Measurements from ENCODE around the gene INCENP.
"Not testable (repeated sequence)": the region's sequence is repeated elsewhere in the genome, so short reads cannot be mapped to it uniquely, and the experiment has no call there.

Gene INCENP

DNA sequence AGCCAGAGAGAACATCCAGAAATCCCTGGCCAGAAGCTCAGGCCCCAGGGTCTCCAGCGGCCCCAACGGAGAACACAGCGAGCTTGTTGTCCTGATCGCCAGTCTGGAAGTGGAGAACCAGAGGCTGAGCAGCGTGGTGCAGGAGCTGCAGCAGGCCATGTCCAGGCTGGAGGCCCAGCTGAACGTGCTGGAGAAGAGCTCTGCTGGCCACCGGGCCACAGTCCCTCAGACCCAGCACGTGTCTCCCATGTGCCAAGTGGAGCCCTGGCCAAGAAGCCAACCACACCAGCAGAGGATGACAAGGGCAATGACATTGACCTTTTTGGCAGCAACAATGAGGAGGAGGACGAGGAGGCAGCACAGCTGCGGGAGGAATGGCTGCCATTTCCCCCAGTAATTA is 45.6 kb downstream of the INCENP start:
- in situ Hi-C loops (cut with MboI; ENCODE audit: low sequenced_read_pairs): no loop called here

DNA sequence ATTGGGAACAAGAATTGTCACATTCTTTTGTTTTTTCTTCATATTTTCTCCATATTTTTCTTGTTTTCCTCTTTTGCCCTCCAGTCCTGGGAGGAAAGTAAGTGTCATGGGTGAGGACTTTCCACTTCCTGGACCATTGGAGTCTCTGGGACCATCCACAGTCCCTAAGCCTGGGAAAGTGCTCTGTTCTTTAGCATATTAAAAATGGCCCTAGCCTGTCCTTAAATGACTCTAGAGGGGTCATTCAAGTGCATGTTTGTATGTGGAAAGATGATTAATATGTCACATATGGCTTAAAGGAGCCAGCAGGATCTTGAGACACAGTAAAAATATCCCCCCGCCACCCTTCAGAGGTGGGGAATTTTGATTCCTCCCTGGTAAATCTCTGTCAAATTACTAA is 46.1 kb downstream of the INCENP start:
- in situ Hi-C loops (cut with MboI; ENCODE audit: low sequenced_read_pairs): no loop called here

DNA sequence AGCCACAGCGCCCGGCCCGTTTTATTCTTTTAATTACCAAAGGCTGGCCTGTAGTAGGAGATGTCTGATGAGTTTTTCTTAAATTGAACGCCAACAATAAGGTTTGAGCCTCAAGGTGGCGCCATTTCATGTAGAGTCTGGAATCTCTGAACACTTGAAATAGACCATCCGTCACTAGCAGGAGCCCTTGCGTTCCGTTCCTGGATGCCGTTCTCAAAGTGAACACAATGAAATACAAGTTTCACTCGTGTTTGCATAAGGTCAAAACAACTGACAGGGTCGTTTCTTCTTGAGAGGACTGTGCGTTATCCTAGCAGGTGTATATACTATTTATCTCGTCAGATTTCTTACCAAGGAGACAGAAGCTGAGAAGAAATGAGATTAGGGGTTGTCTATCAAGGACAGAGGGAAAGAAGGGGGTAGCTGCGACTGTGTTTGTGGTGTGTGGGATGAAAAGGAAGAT is 47.5 kb downstream of the INCENP start:
- in situ Hi-C loops (cut with MboI; ENCODE audit: low sequenced_read_pairs): no loop called here

GRCh38 chr11:62172294-62172693 is 48.5 kb downstream of the INCENP start:
- in situ Hi-C loops (cut with MboI; ENCODE audit: low sequenced_read_pairs): no loop called here

GRCh38 chr11:62176766-62177165 is 53.0 kb downstream of the INCENP start:
- in situ Hi-C loops (cut with MboI; ENCODE audit: low sequenced_read_pairs): no loop called here

DNA sequence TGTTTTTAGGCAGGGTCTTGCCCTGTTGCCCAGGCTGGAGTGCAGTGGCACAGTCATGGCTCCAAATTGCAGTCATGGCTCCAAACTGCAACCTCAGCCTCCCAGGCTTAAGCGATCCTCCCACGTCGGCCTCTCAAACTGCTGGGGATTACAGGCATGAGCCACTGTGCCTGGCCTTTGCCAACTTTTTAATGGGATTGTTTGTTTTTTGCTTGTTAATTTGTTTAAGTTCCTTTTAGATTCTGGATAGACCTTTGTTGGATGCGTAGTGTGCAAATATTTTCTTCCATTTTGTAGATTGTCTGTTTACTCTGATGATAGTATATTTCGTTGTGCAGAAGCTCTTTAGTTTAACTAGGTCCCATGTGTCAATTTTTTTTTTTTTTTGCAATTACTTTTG is 56.2 kb downstream of the INCENP start:
- in situ Hi-C loops (cut with MboI; ENCODE audit: low sequenced_read_pairs): no loop called here

DNA sequence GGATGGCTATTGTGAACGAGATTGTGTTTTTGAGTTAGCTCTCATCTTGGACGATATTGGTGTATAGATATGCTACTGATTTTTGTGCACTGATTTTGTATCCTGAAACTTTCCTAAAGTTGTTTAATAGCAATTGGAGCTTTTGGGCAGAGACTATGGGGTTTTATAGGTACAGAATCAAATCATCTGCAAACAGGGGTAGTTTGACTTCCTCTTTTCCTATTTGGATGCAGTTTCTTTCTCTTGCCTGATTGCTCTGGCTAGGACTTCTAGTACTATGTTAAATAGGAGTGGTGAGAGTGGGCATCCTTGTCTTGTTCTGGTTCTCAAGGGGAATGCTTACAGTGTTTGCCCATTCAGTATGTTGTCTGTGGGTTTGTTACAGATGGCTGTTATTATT is 57.3 kb downstream of the INCENP start:
- in situ Hi-C loops (cut with MboI; ENCODE audit: low sequenced_read_pairs): no loop called here

GRCh38 chr11:62182147-62182891 is 58.5 kb downstream of the INCENP start:
- in situ Hi-C loops (cut with MboI; ENCODE audit: low sequenced_read_pairs): no loop called here

DNA sequence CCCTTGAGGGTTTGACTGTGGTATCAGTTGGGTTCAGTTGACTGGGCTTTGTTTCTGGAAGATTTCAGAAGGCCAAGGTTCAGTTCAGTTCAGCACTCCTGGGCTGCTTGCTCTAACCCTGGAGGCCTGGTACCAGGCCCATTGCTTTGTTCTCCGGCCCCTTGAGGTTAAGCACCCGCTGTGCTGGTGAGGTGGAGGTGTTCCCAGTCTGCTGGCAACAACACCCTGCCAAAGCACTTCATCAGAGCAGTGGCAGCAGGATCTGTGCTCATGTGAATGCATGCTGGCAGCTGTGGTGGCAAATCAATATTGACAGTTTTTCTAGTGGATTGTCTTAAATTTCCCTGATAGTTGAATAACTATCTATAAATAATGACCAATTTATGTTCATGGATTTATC is 62.4 kb downstream of the INCENP start:
- in situ Hi-C loops (cut with MboI; ENCODE audit: low sequenced_read_pairs): no loop called here

- in situ Hi-C loops (cut with MboI; ENCODE audit: low sequenced_read_pairs): no loop called here
Measured at GRCh38 chr11:62190011-62190410, 66.2 kb downstream of the INCENP start, which contains the start of gene SCGB1D1. Gene SCGB1D1 (plus strand): TSS chr11:62190216. CDS start chr11:62190285, 69 bp downstream.

GRCh38 chr11:62193952-62194351 is 70.1 kb downstream of the INCENP start:
- in situ Hi-C loops (cut with MboI; ENCODE audit: low sequenced_read_pairs): no loop called here

GRCh38 chr11:62195010-62195409 is 71.2 kb downstream of the INCENP start:
- in situ Hi-C loops (cut with MboI; ENCODE audit: low sequenced_read_pairs): not testable (repeated sequence)

- in situ Hi-C loops (cut with MboI; ENCODE audit: low sequenced_read_pairs): no loop called here
Measured at GRCh38 chr11:62195945-62196344, 72.1 kb downstream of the INCENP start.

GRCh38 chr11:62197400-62197799 is 73.6 kb downstream of the INCENP start:
- in situ Hi-C loops (cut with MboI; ENCODE audit: low sequenced_read_pairs): not testable (repeated sequence)

- in situ Hi-C loops (cut with MboI; ENCODE audit: low sequenced_read_pairs): no loop called here
Measured at GRCh38 chr11:62201376-62201775, 77.6 kb downstream of the INCENP start.

All from HL-60/S4 treated with retinoic acid at 250 ng/mL for 4 days and 3 days (cell line).